Esophagus muscularis mucosa (tissue), 4 donors: ENCODE results near the gene CTU2. TPM values are rescaled to one million over a fixed set of nuclear protein-coding genes. Genes with fewer than 3 reads are reported as not detected.

Experiments
- DNase-seq: peaks from one replicate; pipeline ENCODE4 v3.0.0-alpha.2; 2017; ENCODE audit errors: extremely low spot score
- H3K27ac ChIP-seq, 4 donors: fragments of 200-600 bp; sonication (generic); replicated peaks in 1 of 4; 1 replicate in 3 of 4; 2 replicates in 1 of 4; pipeline ENCODE4 v1.5.1; 2016 to 2019; ENCODE audit warnings: mild to moderate bottlenecking in 1 of 4
- H3K27me3 ChIP-seq, 4 donors: fragments of 200-600 bp; sonication (generic); one replicate each; pipeline versions ENCODE4 v1.5.1 to v1.6.0; 2016 to 2019
- H3K36me3 ChIP-seq, 4 donors: fragments of 200-600 bp; sonication (generic); one replicate each; pipeline ENCODE4 v1.5.1; 2016 to 2019
- H3K4me1 ChIP-seq, 4 donors: fragments of 200-600 bp; sonication (generic); one replicate each; pipeline ENCODE4 v1.5.1; 2016 to 2019
- H3K4me3 ChIP-seq, 4 donors: fragments of 200-600 bp; sonication (generic); 1 replicate in 2 of 4; 2 replicates in 2 of 4; pipeline ENCODE4 v1.5.1; 2016 to 2019; ENCODE audit warnings: mild to moderate bottlenecking in 4 of 4, moderate library complexity in 1 of 4
- H3K9me3 ChIP-seq, 4 donors: fragments of 200-600 bp; sonication (generic); 1 replicate in 3 of 4; 2 replicates in 1 of 4; pipeline ENCODE4 v1.5.1; 2016 to 2019
- EP300 ChIP-seq: sonication (generic); formaldehyde crosslinking; IDR thresholded peaks from one replicate; pipeline ENCODE4 v1.6.1; 2017; ENCODE audit warnings: antibody characterized with exemption
- POLR2A ChIP-seq: fragments of 450-650 bp; IDR thresholded peaks from one replicate; pipeline ENCODE4 v1.6.1; 2017; ENCODE audit warnings: antibody characterized with exemption, moderate library complexity, mild to moderate bottlenecking, low read depth
- POLR2AphosphoS5 ChIP-seq, 2 donors: sonication (generic); formaldehyde crosslinking; IDR thresholded peaks; one replicate each; pipeline ENCODE4 v1.6.1; 2017; ENCODE audit warnings: antibody characterized with exemption in 2 of 2
- WGBS: methylation state at CpG from one replicate; pipeline ENCODE4 v1.1.5; 2018; 5-methylcytosine and 5-hydroxymethylcytosine counted together
- intact Hi-C: fragments of 100-400 bp; cut with DNase I; formaldehyde crosslinking; loops from one replicate; pipeline ENCODE4 v1.15.1; 2023
- total RNA-seq, 4 donors: library from RNA; depleted of rRNA; stranded (reverse); fragments of >200 nt; gene quantifications; one replicate each; pipeline versions ENCODE4 v1.1.0 to v1.2.1, GENCODE V29; 2016
- TF ChIP-seq, protein P1 (sequence below), 3 experiments: fragments of 200-600 bp in 2 of 3; fragments of 450-650 bp in 1 of 3; sonication (generic) in 2 of 3; IDR thresholded peaks; one replicate each; pipeline ENCODE4 v1.5.1; 2017 to 2019; ENCODE audit warnings: antibody characterized with exemption in 3 of 3, mild to moderate bottlenecking in 2 of 3, moderate library complexity in 1 of 3

Gene CTU2
- total RNA-seq, 4 donors from 2014 or later = 8.9 to 14.7 (median 10.3) TPM

DNA sequence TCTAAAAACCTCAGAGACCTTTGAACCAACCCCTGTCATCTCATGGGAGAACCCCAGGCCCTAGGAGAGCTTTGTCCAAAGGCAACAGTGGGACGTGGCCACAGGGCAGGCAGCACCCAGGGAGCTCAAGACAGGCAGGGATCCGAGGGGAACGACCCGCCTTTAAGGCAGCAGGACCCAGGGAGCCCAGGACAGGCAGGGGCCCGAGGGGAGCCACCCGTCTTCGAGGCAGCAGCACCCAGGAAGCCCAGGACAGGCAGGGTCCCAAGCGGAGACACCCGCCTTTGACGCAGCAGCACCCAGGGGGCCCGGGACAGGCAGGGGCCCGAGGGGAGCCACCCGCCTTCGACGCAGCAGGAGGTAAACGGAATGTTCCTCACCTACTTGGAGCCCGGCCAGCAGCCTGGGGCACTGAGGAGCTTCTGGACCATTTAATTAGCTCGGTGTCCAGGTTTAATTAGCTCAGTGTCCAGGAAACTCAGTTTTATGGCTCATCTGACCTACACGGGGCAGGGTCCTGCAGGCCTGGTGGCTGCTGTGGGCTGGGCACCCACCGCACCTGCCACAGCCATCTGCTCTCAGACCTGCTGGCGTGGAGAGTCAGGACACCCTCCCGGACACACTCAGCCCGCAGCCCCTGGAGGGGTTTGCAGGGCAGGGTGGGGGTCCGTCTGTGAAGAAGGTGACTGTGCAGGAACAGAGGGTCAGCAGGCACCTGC is 54.3 kb downstream of the CTU2 start:
- H3K4me1 ChIP-seq = peaks cover 45 to 97% (median 90%) of the 10 kb centered on the region in 4 donors
- TF ChIP-seq POLR2AphosphoS5 (IDR thresholded peaks at IDR 0.05) (peak; percentile 39 to 41), EP300 (no peak)
- H3K9me3 ChIP-seq = no peaks in the 10 kb centered on the region
- peak overlapping the region in 1 of 4 donors; percentile 37 for H3K4me3 ChIP-seq
- intact Hi-C loops = no loop called here
- WGBS = 65% methylated on average over 18 of the region's 24 CpGs
- peak overlapping the region; percentile 91 to 94 (median 92) for H3K27ac ChIP-seq
- H3K27me3 ChIP-seq = no peaks in the 10 kb centered on the region
- no peak for DNase-seq
- H3K36me3 ChIP-seq = peaks cover 0 to 8% (median 2%) of the 10 kb centered on the region in 4 donors

DNA sequence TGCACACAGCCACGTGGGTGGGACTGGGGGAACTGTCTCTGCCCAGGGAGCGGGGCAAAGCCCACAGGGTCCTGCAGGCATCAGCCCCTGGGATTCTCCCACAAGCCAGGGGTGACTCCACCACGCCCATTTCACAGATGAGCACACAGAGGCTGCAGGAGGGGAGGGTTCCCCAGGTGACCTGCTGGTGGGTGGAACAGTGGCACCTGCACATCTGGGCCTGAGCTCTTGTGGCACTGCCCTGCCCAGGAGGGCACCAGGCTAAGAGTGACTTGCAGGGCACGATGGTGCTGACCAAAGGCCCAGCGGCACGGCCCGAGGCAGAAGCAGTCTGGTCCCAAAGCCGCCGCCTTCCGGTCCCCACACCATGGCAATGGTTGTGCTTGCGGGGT is 54.8 kb downstream of the CTU2 start:
- Histone ChIP-seq H3K4me3 (no peak overlapping the region), H3K9me3 (no peaks in the 10 kb centered on the region), H3K36me3 (peaks cover 0 to 11% (median 2%) of the 10 kb centered on the region in 4 donors), H3K4me1 (peaks cover 41 to 97% (median 90%) of the 10 kb centered on the region in 4 donors), H3K27me3 (no peaks in the 10 kb centered on the region), H3K27ac (peak overlapping the region; percentile 91 to 94 (median 92))
- DNase-seq = no peak
- intact Hi-C loops = no loop called here
- TF ChIP-seq POLR2A (no peak), EP300 (no peak), POLR2AphosphoS5 (IDR thresholded peaks at IDR 0.05) (no peak)
- TF ChIP-seq, protein P1, sequence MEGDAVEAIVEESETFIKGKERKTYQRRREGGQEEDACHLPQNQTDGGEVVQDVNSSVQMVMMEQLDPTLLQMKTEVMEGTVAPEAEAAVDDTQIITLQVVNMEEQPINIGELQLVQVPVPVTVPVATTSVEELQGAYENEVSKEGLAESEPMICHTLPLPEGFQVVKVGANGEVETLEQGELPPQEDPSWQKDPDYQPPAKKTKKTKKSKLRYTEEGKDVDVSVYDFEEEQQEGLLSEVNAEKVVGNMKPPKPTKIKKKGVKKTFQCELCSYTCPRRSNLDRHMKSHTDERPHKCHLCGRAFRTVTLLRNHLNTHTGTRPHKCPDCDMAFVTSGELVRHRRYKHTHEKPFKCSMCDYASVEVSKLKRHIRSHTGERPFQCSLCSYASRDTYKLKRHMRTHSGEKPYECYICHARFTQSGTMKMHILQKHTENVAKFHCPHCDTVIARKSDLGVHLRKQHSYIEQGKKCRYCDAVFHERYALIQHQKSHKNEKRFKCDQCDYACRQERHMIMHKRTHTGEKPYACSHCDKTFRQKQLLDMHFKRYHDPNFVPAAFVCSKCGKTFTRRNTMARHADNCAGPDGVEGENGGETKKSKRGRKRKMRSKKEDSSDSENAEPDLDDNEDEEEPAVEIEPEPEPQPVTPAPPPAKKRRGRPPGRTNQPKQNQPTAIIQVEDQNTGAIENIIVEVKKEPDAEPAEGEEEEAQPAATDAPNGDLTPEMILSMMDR (IDR thresholded peaks at IDR 0.05) = no peak
- WGBS = 90% methylated on average over 8 of the region's 11 CpGs

DNA sequence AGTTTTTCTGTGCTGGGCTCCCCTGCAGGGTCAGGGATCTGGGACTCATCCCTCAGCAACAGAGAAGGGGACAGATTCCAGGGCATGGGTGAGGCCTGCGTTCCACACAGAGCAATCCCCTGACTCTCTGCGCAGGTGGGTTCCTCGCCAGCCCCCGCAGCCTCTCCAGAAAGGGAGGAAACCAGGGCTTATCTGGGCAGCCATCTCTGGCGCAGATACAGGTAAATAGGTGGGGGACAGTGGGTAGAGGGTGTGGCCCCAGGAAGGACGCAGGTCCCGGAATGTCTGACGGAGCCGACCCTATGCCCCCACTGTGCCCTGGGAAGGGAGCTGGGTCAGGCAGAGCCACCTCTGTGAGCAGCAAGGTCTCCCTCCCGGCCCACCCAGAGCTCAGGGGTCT is 55.5 kb downstream of the CTU2 start:
- 75% methylated on average over 9 of the region's 10 CpGs for WGBS
- TF ChIP-seq, protein P1 (IDR thresholded peaks at IDR 0.05) = no peak
- TF ChIP-seq POLR2A (no peak), POLR2AphosphoS5 (IDR thresholded peaks at IDR 0.05) (no peak), EP300 (no peak)
- no peak for DNase-seq
- H3K4me3 ChIP-seq = no peak overlapping the region
- intact Hi-C loops = no loop called here
- H3K27ac ChIP-seq = peak overlapping the region; percentile 91 to 94 (median 92)
- peaks cover 40 to 100% (median 95%) of the 10 kb centered on the region in 4 donors for H3K4me1 ChIP-seq
- no peaks in the 10 kb centered on the region for H3K9me3 ChIP-seq
- H3K27me3 ChIP-seq = no peaks in the 10 kb centered on the region
- peaks cover 0 to 11% (median 2%) of the 10 kb centered on the region in 4 donors for H3K36me3 ChIP-seq

DNA sequence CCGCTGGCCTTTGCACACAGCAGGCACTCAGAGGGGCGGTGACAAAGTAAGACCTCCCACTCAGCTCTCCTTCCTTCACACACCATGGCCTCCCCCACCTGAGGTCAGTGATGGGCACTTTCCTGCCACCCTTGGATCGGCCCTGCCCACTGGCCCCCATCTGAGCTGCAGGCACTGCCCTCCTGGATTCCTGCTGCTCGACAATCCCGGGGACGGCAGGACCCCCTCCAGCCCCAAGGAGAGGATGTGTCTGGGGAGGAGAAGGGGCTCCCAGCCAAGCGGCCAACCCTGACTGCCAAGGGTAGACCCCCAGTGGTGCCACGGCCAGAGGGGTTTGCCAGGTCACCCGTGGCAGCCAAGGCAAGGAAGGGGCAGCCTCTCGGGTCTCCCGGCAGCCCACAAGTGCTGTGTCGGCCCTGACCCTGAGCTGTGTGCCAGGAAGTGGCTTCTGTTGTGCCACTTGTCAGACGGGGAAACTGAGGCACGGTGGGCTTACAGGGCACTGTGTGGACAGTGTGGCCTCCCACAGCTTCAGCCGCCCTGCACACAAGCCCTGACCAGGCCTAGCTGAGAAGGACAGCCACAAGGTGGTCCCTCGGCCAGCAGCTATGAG is 56.1 kb downstream of the CTU2 start:
- Histone ChIP-seq H3K4me3 (no peak overlapping the region), H3K4me1 (peaks cover 43 to 100% (median 99%) of the 10 kb centered on the region in 4 donors), H3K27me3 (no peaks in the 10 kb centered on the region), H3K36me3 (peaks cover 0 to 11% (median 2%) of the 10 kb centered on the region in 4 donors), H3K27ac (peak overlapping the region; percentile 91 to 94 (median 92)), H3K9me3 (no peaks in the 10 kb centered on the region)
- intact Hi-C loops = no loop called here
- TF ChIP-seq EP300 (no peak), POLR2AphosphoS5 (IDR thresholded peaks at IDR 0.05) (no peak), POLR2A (no peak)
- TF ChIP-seq, protein P1 (IDR thresholded peaks at IDR 0.05) = no peak
- no peak for DNase-seq
- WGBS = 75% methylated on average over 4 of the region's 16 CpGs

DNA sequence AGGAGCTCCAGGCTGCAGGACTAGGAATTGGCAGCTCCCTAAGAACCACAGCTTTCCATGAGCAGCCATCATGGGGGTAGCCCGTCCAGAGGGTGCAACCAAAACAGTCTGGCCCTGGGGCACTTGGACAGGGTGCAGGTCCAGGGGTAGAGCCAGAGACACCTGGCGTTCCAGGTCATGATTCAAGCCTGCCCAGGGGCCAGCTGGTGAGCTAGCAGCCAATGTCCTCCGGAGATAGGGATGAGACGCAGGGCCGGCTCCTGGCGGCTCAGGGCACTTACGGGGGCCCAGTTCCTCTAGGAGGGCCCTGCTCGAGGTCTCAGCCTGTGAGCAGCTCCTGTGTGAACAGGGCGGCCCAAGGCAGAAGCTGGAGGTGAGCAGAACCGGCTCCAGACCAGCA is 56.6 kb downstream of the CTU2 start:
- H3K4me3 ChIP-seq = no peak overlapping the region
- WGBS = 72% methylated on average over 4 of the region's 10 CpGs
- H3K36me3 ChIP-seq = peaks cover 0 to 11% (median 2%) of the 10 kb centered on the region in 4 donors
- H3K27ac ChIP-seq = peak overlapping the region; percentile 91 to 94 (median 92)
- no peaks in the 10 kb centered on the region for H3K27me3 ChIP-seq
- H3K4me1 ChIP-seq = peaks cover 49 to 100% (median 99%) of the 10 kb centered on the region in 4 donors
- no peaks in the 10 kb centered on the region for H3K9me3 ChIP-seq
- TF ChIP-seq EP300 (no peak), POLR2AphosphoS5 (IDR thresholded peaks at IDR 0.05) (no peak)
- intact Hi-C loops = no loop called here
- no peak for DNase-seq
